Posterior vena cava (tissue), 2 donors: ENCODE results near the gene ZNF649. TPM values are rescaled to one million over a fixed set of nuclear protein-coding genes. Genes with fewer than 3 reads are reported as not detected.
"Not testable (repeated sequence)": the region's sequence is repeated elsewhere in the genome, so short reads cannot be mapped to it uniquely, and the experiment has no call there.

Source experiments
- DNase-seq: peaks from one replicate; pipeline ENCODE4 v3.0.0-alpha.2; 2020; ENCODE audit warnings: low spot score
- intact Hi-C, 2 donors: fragments of 100-400 bp; cut with DNase I; formaldehyde crosslinking; loops; one replicate each; pipeline versions ENCODE4 v1.14.1 to v1.14.2; 2022 to 2023
- long read RNA-seq, 2 donors: library from polyadenylated mRNA; unstranded; transcript quantifications; one replicate each; pipeline ENCODE4 v2.0.0, GENCODE V29; 2020 to 2021
- total RNA-seq, 2 donors: library from RNA; stranded (reverse); fragmentation: NEBNext Ultra II Directional; extraction: Animal tissue kit (Norgen Biotek cat#: 25700); gene quantifications; one replicate each; pipeline ENCODE4 v1.2.1, GENCODE V29; 2021
- donor health status: DM: yes; HTN: yes; CAD: no.
- donor health status: DM: yes; HTN: yes; CAD: no.

ZNF649 gene
- 10 to 100 TPM; 13.1 to 13.9 TPM for total RNA-seq
- long read RNA-seq, donor 1, transcript ZNF649-201 (5 exons, 3,197 nt): major isoform, 5 of 7 reads
- long read RNA-seq, donor 1, partial matches to known transcripts: 0 of 7 reads
- long read RNA-seq, donor 1, other reads (novel, unspliced or antisense): 2 of 7 reads
- long read RNA-seq, donor 2, transcript ZNF649-201 (5 exons, 3,197 nt): major isoform, 13 of 23 reads
- long read RNA-seq, donor 2, partial matches to known transcripts: 1 of 23 reads
- long read RNA-seq, donor 2, other reads (novel, unspliced or antisense): 9 of 23 reads

DNA sequence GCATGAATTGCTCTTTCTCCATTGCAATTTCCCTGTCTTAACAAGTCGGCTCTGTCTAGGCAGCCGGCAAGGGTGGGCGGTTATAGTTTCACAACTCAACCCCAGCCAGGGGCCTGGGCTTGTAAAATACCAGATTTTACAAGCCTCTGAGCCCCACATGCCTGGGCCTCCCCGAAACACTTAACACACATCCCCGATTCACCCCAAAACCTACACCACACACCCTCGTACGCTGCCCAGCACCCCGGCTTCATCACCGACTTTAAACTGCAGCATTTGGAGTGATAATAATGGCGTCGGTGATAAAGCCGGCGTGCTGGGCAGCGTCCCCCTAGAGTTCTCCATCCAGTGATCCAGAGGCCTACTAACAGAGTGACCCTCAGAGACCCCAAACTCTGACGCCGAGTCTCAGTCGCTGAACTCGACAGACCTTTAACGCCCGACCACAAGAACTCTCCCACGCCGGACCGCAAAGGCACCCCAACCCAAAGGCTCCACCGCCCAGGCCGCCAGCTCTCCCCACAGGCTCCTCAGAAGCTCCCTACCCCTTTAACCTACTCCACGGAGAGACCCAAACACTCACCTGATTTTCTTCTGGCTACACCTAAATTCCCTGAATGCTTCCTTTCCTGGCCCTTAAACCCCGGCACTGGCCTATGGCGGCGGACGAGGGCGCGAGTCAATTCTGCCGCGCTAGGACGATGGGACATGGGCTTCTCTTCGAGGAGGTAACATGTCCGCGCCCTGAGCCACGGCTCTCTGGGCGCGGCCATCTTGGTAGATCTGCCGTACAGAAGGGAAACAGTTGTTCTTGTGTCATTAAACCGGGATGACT lies at the start of gene ZNF649:
ZNF649 (minus strand) TSS at position 687 of the 835 bp plus-strand sequence. CDS start 4,910 bp downstream, outside the sequence.
- intact Hi-C loops: no loop called here
- DNase-seq: peak; percentile 96

DNA sequence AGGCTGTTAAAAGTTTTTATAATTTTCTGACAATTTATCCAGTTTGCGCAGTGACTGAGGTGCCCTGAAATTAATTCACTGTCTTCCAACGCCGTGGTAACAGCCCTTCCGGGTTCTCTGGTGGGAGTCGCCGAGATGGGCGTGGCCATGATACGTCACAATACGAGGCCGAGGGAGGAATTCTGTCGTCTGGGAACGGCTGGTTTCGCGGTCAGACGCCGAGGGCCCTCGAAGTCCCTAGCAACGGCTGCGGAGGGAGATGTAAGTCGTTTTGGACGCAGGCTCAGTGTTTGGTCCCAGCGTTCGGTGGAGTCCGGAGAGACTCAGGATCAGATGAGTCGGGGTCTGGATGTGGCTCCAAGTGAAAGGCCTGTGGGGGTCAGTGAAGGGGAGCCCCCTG lies 44.2 kb upstream of the ZNF649 start:
- no peak for DNase-seq
- intact Hi-C loops: loop anchor here in 1 of 2 donors (1.0 kb wide), 1 partner anchor 48 kb away; no protein-coding TSS in a partner anchor

GRCh38 chr19:51946602-51947001 lies 41.8 kb upstream of the ZNF649 start:
- no peak for DNase-seq
- intact Hi-C loops: no loop called here

GRCh38 chr19:51944798-51945552 lies 40.2 kb upstream of the ZNF649 start:
- DNase-seq: no peak
- intact Hi-C loops: no loop called here

DNA sequence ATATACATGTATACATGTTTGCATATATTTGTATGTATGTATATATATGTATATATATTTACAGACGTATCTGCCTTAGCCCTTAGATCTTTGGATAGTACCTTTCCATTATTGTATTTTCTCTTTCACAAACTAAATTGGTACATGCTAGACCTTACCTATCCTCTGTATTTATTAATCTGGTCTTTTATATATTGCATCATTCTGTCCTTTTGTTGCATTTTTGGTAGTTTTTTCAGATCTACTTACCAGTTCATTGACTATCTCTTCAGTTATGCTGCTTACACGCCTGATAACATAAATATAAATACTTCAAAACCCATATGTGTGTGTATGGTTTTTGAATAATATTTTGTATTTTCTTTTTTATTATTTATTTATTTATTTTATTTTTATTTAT lies 34.1 kb upstream of the ZNF649 start:
- no peak for DNase-seq
- intact Hi-C loops: no loop called here

DNA sequence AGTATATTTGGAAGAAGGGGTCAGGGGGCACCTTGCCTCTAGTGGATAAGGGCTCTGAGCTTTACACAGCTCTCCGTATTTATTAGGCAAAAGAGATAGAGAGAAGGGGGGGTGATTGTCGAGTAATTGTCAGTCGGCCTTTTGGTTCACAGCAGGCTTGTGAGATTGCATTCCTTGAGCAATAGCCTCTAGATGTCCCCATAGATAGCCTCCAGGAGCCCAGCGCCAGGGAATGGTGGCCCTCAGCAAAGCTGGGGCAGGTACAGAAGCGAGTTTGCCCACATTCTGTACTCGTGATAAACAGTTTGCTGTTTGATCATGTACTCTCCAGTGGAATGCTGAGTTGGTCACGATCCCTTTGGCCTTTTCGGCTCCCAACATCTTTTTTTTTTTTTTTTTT lies 27.1 kb upstream of the ZNF649 start:
- intact Hi-C loops: no loop called here
- DNase-seq: no peak

DNA sequence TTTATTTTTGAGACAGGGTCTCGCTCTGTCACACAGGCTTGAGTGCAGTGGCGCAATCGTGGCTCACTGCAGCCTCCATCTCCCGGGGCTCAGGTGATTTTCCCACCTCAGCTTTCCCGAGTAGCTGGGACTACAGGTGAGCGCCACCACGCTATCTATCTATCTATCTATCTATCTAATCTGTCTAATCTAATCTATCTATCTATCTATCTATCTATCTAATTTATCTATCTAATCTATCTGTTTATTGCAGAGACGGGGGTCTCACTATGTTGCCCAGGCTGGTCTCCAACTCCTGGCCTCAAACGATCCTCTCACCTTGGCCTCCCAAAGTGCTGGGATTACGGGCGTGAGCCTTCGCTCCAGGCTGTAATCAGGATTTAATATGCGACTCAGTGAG lies 23.0 kb upstream of the ZNF649 start:
- intact Hi-C loops: no loop called here
- no peak for DNase-seq

DNA sequence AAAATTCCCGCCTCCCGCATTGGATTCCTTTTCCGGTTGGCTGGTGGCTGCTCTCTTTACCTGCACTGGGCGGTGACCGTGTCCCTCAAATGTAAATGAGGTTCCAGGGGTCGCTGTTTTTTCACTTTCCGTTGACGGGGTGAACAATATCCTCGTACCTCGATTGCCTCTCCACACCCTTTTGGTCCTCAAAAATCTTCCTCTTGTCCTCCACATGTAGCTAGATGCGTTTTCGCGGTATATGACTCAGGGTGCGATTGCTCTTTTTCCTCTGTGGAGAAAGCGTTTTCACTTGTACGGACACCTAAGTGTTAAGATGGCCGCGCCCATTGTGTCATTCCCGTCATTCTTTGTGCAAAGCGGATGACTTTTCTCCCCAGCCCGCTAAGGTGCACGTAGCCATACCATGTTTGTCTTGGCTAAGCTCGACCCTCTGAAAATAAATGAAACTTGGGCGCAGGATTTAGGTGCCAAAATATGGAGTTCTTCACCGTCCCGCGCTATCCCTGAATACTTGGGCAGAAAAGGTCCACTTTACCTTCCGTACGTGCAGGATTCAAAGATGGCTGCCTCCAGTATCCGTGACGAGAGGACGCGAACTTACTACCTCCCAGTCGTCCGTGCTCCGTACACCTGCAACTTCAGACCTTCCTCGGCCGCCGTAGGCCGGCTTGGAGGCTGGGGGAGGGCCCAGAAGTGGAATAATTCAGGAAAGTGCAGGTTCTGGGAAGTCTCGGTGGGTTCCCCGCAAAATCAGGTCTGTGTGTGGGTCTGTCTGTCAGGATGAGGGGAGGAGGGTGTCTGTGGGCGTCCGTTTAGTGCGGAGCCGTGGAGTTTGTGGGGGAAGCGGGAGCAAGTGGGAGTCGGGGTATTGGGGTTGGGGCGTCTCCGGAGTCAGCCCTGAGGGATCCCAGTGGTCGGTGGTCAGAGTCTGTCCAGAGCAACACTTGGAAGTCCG lies 22.2 kb upstream of the ZNF649 start, which contains the start of gene ZNF613:
ZNF613 (plus strand) TSS at position 689 of the 958 bp plus-strand sequence. CDS start 8,749 bp downstream, outside the sequence.
- DNase-seq: peak; percentile 95
- intact Hi-C loops: loop anchor here in 1 of 2 donors (1.0 kb wide), 1 partner anchor 39 kb away; no protein-coding TSS in a partner anchor

GRCh38 chr19:51926426-51926783 lies 21.6 kb upstream of the ZNF649 start:
- intact Hi-C loops: loop anchor here in 1 of 2 donors (1.0 kb wide), 1 partner anchor 38 kb away; no protein-coding TSS in a partner anchor
- no peak for DNase-seq

DNA sequence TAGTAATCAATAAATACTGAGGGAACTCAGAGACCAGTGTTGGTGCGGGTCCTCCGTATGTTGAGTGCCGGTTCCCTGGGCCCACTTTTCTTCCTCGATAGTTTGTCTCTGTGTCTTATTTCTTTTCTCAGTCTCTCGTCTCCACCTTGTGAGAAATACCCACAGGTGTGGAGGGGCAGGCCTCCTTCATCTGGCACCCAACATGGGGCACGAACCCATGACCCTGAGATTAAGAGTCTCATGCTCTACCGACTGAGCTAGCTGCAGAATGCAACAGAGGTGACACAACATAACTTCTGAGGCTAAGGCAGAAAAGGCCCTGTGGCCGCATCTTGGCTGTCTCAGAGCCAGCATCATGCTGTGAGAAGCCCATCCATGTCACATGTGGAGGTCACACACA lies 17.1 kb upstream of the ZNF649 start:
- intact Hi-C loops: no loop called here
- DNase-seq: no peak

GRCh38 chr19:51919606-51920005 lies 14.8 kb upstream of the ZNF649 start:
- DNase-seq: no peak

DNA sequence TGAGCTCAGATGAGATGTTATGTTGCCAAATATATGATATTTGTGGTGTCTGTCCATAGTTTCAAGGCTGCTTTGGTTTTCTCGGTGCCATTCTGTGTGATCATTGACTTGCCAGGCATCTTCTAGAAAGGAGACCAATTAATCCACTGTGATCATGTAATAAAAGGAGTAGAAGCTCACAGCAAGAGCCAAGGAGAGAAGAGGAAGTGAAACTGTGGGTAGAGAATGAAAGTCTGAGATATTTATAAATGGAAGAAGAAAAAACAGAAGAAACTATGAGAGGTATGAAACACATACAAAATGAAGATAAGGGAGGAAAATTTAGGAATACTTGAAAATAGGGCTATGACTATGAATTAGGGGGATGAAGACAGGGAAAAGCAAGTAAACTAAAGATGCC lies 11.3 kb upstream of the ZNF649 start:
- intact Hi-C loops: no loop called here
- no peak for DNase-seq

More at GRCh38 chr19:51919606-51920005, 14.8 kb upstream of the ZNF649 start:
- intact Hi-C loops: no loop called here

DNA sequence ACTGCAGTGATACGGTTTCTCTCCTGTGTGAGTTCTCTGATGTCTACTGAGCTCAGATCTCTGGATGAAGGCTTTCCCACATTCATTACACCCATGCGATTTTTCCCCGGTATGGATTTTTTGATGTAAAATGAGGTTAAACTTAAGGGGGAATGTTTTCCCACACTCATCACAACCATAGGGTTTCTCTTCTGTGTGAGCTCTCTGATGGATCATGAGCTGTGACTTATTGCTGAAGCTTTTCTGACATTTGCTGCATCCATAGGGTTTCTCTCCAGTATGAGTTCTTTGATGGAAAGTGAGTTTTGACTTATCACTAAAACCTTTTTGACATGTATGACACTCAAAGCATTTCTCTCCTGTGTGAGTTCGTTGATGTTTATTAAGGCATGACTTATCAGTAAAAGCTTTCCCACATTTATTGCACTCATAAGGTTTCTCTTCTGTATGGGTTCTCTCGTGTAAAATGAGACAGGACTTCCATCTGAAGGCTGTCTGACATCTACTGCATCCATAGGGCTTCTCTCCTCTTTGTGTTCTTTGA lies 10.6 kb upstream of the ZNF649 start:
- DNase-seq: no peak
- intact Hi-C loops: no loop called here

GRCh38 chr19:51907981-51908380 lies 3.2 kb upstream of the ZNF649 start:
- DNase-seq, intact Hi-C loops: not testable (repeated sequence)

GRCh38 chr19:51906108-51906507 lies 1.3 kb upstream of the ZNF649 start:
- DNase-seq, intact Hi-C loops: not testable (repeated sequence)

DNA sequence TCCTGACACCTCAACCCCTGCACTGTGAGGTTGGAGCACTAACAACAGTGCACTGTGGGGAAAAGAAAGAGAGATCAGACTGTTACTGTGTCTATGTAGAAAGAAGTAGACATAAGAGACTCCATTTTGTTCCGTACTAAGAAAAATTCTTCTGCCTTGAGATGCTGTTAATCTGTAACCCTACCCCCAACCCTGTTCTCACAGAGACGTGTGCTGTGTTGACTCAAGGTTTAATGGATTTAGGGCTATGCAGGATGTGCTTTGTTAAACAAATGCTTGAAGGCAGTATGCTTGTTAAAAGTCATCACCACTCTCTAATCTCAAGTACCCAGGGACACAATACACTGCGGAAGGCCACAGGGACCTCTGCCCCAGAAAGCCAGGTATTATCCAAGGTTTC lies 822 bp upstream of the ZNF649 start:
- DNase-seq, intact Hi-C loops: not testable (repeated sequence)

- no peak for DNase-seq
- intact Hi-C loops: no loop called here
These were observed 389 bp upstream of the ZNF649 start for GRCh38 chr19:51905206-51905605.

GRCh38 chr19:51903192-51903591 lies 1.6 kb downstream of the ZNF649 start:
- intact Hi-C loops: no loop called here
- no peak for DNase-seq
